IgD-negative memory B cell (primary cell): ENCODE measurements around the gene RASIP1. TPM values are rescaled to one million over a fixed set of nuclear protein-coding genes. Genes with fewer than 3 reads are reported as not detected.
"Not testable (repeated sequence)": the region's sequence is repeated elsewhere in the genome, so short reads cannot be mapped to it uniquely, and the experiment has no call there.

Experiments
- H3K27ac Mint-ChIP-seq, 3 donors: one replicate each; pipeline ENCODE4 v1.8.0; 2020 to 2022; ENCODE audit warnings: mild to moderate bottlenecking in 3 of 3, mixed read lengths in 3 of 3, moderate library complexity in 1 of 3
- H3K27me3 Mint-ChIP-seq: one replicate; pipeline ENCODE4 v1.8.0; 2021; ENCODE audit warnings: mixed read lengths
- H3K36me3 Mint-ChIP-seq: one replicate; pipeline ENCODE4 v1.8.0; 2020; ENCODE audit warnings: mild to moderate bottlenecking, mixed read lengths
- H3K4me1 Mint-ChIP-seq, 3 donors: one replicate each; pipeline ENCODE4 v1.8.0; 2020 to 2022; ENCODE audit warnings: mixed read lengths in 3 of 3, mild to moderate bottlenecking in 1 of 3
- H3K4me3 Mint-ChIP-seq, 4 donors: one replicate each; pipeline ENCODE4 v1.8.0; 2020 to 2022; ENCODE audit warnings: mild to moderate bottlenecking in 4 of 4, mixed read lengths in 4 of 4, moderate library complexity in 3 of 4
- H3K9me3 Mint-ChIP-seq, 3 donors: one replicate each; pipeline ENCODE4 v1.8.0; 2020 to 2021; ENCODE audit warnings: mixed read lengths in 3 of 3, mild to moderate bottlenecking in 1 of 3
- polyA plus RNA-seq: library from polyadenylated mRNA; unstranded; fragments of 300-500 nt; fragmentation: Illumina TruSeq; gene quantifications from one replicate; pipeline ENCODE4 v1.2.3, GENCODE V29; 2021

RASIP1 gene
- polyA plus RNA-seq, 1 donor from 2014 or later, result 0.26 TPM

DNA sequence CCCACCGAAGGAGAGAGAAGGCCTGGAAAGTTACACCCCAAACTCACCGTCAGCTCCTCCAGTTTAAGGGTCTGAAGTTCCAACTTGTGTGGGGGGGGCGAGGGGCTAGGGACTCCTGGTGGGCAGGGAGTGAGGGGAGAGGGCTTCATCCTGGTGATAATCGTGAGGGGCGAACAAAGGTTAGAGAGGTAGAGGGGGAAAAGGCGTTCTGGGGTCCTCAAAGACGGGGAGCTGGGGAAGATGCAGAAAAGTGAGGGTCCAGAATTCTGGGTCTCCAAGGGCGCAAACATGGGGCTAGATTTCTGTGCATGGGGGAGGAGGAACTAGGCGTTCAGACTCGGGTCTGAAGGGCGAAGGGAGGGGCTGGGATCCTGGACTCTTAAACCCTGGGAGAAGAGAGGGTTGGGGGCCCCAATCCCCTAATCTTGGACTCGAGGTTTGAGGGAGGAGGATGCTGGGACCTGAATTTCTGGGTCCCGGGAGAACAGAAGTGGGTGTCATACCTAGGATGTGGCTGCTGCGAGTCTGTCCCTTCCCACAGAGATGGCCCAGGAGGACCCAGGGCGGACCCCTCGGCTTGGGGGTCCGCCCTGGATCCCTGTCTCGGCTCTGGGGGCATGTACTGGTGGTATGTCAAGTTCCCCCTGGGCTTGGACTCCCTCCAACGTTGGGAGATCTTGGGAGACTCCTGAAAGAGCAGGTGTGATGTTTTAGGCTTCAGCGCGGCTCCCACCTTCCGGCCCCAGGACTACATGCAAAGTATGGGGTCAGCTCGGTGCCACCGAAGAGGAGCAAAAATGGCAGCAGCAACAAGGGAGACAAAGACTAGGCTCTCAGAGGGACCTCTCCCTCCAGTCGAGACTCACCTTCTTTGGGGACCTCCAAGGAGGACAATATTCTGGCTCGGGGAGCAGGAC lies 25.4 kb downstream of the RASIP1 start:
- Mint-ChIP-seq H3K9me3 (peaks cover 0 to 2% (median 0%) of the 10 kb centered on the region in 3 donors), H3K27me3 (no peaks in the 10 kb centered on the region), H3K36me3 (peaks cover 1% of the 10 kb centered on the region), H3K4me3 (peak overlapping the region; percentile 84 to 94 (median 87)), H3K4me1 (peaks cover 5 to 15% (median 7%) of the 10 kb centered on the region in 3 donors), H3K27ac (peak overlapping the region in 2 of 3 donors; percentile 26 to 53)

DNA sequence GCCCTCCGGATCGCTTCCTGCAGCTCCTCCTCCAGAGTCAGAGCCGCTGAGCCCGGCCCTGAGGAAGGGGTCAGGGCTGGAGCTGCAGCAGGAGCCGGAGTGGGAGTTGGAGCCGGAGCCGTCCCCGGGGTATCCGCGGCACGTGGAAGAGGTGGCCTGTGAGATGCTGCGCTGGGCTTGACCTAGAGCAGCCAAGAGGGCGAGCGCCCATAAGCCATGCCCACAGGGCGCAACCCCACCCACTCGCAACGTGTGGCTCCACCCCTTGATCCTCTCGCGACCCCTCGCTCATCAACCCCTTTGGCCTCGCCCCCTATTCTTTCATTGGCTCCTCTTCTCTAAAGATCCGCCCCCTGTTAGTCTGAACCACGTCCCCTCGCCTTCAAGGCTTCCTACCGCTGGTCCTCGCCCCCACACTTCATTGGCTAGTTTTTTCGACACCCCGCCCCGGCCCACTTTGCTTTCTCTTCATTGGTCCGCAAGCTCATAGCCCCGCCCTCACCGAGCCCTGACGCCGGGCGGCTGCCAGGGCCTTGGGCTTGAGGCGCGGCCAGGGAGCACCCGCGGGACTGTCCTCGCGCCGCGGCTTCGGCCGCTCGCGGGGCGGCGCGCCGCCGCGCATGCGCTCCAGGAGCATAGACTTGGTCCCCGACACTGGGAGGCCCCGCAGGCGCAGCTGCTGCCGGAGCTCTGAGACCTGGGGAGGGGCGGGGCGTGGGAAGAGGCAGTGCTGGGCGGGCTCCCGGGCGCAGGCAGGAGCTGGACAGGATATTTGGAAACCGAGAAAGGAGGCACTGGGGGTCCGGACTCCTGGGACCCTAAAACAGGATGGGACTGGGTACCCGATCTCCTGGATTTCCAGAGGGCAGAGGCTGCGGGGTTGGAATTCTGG lies 26.3 kb downstream of the RASIP1 start:
- Mint-ChIP-seq H3K4me3 (peak overlapping the region; percentile 81 to 94 (median 87)), H3K9me3 (peaks cover 0 to 2% (median 0%) of the 10 kb centered on the region in 3 donors)

DNA sequence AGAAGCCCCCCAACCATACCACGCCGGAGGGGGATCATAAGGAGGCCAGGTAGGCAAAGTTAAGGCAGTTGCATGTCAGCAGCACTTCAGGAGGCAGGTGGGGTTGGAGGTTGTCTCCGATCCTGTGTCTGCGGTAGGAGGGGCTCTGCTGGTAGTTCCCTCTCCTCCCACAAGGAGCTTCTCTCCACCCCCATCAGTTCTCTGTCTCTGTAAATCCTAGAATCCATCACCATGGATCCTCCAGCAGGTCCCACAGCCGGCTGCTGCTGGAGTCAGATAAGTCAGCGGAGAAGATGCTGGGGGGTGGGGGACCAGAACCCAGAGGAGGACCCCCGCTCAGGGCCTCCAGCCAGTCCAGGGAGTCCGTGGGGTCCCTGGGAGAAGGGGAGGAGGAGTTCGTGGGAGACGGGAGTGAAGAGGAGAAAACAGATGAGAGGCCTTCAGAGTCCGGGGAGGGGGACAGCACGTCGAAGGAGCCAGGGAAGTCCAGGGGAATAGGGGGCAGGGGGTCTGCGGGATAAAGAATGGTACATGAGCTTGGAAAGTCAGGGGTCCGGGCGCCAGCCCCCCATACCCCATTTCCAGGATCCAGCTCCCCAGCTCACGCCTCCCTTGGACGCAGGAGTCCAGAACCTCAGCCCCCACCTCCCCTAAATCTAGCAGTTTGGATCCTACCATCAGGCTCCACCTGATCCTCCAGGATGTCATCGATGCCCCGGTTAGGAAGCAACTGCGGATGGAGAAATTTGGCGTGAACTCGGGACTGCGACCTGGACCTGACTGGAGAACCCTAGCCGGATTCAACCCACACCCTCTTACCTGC lies 27.2 kb downstream of the RASIP1 start:
- Mint-ChIP-seq H3K9me3 (peaks cover 0 to 2% (median 0%) of the 10 kb centered on the region in 3 donors), H3K27me3 (no peaks in the 10 kb centered on the region), H3K4me3 (peak overlapping the region; percentile 81 to 94 (median 87)), H3K4me1 (peaks cover 4 to 15% (median 5%) of the 10 kb centered on the region in 3 donors), H3K36me3 (peaks cover 1% of the 10 kb centered on the region), H3K27ac (no peak overlapping the region)

More for the DNA sequence above, 26.3 kb downstream of the RASIP1 start:
- Mint-ChIP-seq H3K4me1 (peaks cover 5 to 15% (median 7%) of the 10 kb centered on the region in 3 donors), H3K27ac (peak overlapping the region; percentile 26 to 88 (median 28)), H3K36me3 (no peaks in the 10 kb centered on the region), H3K27me3 (no peaks in the 10 kb centered on the region)

DNA sequence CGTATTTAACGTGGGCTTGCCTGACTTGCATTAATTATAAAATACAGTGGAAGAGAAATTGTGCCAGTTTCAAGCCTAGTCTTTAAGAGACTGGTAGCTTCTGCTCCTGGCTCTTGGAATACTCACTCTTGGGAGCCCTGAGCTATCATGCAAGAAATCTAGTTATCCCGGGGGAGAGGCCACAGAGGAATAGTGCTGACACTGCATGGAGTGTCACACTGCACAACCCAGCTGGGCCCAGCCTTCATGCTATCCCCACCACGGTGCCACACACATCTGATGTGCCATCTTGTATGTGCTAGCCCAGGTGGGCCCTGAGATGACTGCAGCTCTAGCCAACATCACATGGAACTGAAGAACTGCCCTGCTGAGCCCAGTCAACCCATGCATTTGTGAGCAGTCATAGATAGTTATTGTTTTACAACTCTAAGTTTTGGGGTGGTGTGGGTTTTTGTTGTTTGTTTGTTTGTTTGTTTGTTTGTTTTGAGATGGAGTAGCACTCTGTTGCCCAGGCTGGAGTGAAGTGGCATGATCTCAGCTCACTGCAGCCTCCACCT lies 29.2 kb downstream of the RASIP1 start:
- Mint-ChIP-seq H3K27me3 (no peaks in the 10 kb centered on the region), H3K36me3 (peaks cover 2% of the 10 kb centered on the region), H3K4me3 (peak overlapping the region in 2 of 4 donors; percentile 45 to 69), H3K4me1 (peaks cover 4 to 15% (median 5%) of the 10 kb centered on the region in 3 donors), H3K27ac (no peak overlapping the region), H3K9me3 (peaks cover 0 to 2% (median 0%) of the 10 kb centered on the region in 3 donors)

DNA sequence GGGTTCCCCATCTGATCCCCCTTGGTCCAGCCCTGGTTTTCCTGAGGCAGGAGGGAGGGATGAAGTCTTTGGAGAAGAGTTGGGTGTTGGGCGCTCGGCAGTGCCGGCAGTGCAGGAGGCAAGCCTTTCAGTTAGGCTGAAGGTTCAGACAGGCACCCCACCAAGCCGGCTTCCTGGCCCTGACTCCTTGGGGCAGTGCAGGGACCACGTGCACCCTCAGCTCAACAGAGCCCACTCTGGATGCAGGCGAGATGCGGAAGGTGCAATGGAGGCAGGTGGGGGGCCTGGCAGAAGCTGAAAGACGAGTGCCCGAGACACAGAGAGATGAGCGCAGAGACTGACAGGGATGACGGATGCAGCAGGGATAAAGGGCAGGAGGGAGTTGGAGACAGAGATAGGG lies 31.9 kb downstream of the RASIP1 start:
- H3K36me3 Mint-ChIP-seq, result peaks cover 2% of the 10 kb centered on the region
- peaks cover 0 to 5% (median 0%) of the 10 kb centered on the region in 3 donors for H3K4me1 Mint-ChIP-seq
- H3K9me3 Mint-ChIP-seq, result peaks cover 0 to 2% (median 0%) of the 10 kb centered on the region in 3 donors
- no peak overlapping the region for H3K4me3 Mint-ChIP-seq
- H3K27ac Mint-ChIP-seq, result peak overlapping the region in 1 of 3 donors; percentile 68
- H3K27me3 Mint-ChIP-seq, result no peaks in the 10 kb centered on the region

DNA sequence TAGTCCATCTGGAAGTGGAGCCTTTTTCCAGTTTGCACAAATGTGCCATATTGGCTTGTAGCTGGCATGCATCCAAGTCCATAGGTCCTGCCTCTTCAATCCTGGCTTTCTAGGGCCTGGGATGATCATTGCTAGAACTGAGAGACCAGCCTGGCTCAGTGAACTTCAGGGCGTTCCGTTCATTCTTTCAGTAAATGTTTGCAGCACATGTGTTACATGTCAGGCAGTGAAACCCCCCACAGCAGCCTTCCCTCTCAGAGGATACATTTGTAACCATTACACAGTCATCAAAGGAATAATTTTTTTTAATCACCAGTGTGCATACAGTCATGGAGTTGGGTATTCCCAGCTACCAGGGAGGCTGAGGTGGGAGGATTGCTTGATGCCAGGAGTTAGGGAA lies 35.0 kb downstream of the RASIP1 start:
- Mint-ChIP-seq H3K27ac (no peak overlapping the region), H3K4me1 (no peaks in the 10 kb centered on the region), H3K9me3 (no peaks in the 10 kb centered on the region), H3K36me3 (peaks cover 4% of the 10 kb centered on the region), H3K27me3 (peaks cover 2% of the 10 kb centered on the region), H3K4me3 (no peak overlapping the region)

DNA sequence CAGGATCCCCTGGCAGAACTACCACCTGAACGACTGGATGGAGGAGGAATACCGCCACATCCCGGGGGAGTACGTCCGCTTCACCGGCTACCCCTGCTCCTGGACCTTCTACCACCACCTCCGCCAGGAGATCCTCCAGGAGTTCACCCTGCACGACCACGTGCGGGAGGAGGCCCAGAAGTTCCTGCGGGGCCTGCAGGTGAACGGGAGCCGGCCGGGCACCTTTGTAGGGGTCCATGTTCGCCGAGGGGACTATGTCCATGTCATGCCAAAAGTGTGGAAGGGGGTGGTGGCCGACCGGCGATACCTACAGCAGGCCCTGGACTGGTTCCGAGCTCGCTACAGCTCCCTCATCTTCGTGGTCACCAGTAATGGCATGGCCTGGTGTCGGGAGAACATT lies 37.1 kb downstream of the RASIP1 start:
- Mint-ChIP-seq H3K27ac (no peak overlapping the region), H3K36me3 (peaks cover 6% of the 10 kb centered on the region), H3K4me3 (no peak overlapping the region), H3K9me3 (no peaks in the 10 kb centered on the region), H3K4me1 (no peaks in the 10 kb centered on the region), H3K27me3 (peaks cover 5% of the 10 kb centered on the region)

DNA sequence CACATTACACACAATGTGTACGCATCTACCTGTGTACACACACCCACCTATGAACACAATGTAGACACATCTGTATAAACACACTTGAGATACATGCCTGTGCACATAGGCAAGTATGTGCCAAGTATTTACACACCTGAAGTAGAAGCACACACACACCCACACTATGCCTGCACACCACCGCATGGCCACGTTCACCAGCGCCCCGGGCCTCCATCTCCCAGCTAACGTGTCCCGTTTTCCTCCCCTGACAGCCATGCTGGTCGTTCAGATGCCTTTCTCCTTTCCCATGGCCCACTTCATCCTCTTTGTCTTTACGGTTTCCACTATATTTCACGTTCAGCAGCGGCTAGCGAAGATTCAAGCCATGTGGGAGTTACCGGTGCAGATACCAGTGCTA lies 37.7 kb downstream of the RASIP1 start:
- Mint-ChIP-seq H3K36me3 (peaks cover 4% of the 10 kb centered on the region), H3K27me3 (peaks cover 7% of the 10 kb centered on the region), H3K4me1 (no peaks in the 10 kb centered on the region), H3K27ac (no peak overlapping the region), H3K4me3 (no peak overlapping the region), H3K9me3 (no peaks in the 10 kb centered on the region)

DNA sequence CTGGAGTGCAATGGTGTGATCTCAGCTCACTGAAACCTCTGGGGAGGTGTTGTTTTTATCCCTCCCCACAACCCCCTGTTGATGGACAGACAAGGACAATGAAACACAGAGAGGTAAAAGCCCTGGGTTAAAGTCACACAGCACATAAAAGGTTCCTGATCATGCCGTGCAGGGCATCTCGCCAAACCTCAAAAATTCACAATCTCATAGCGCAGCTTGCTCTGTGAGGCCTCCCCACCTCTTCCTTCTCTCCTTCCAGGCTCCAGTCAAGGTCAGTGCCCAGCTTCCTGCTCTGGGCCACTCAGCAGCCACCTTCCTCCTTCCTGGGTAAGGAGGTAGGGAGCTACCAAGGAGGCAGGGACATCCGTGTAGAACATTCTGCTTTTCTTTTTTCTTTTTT lies 42.4 kb downstream of the RASIP1 start:
- Mint-ChIP-seq H3K4me1 (peaks cover 0 to 5% (median 3%) of the 10 kb centered on the region in 3 donors), H3K36me3 (peaks cover 4% of the 10 kb centered on the region), H3K4me3 (no peak overlapping the region), H3K27me3 (peaks cover 20% of the 10 kb centered on the region), H3K27ac (no peak overlapping the region), H3K9me3 (no peaks in the 10 kb centered on the region)

DNA sequence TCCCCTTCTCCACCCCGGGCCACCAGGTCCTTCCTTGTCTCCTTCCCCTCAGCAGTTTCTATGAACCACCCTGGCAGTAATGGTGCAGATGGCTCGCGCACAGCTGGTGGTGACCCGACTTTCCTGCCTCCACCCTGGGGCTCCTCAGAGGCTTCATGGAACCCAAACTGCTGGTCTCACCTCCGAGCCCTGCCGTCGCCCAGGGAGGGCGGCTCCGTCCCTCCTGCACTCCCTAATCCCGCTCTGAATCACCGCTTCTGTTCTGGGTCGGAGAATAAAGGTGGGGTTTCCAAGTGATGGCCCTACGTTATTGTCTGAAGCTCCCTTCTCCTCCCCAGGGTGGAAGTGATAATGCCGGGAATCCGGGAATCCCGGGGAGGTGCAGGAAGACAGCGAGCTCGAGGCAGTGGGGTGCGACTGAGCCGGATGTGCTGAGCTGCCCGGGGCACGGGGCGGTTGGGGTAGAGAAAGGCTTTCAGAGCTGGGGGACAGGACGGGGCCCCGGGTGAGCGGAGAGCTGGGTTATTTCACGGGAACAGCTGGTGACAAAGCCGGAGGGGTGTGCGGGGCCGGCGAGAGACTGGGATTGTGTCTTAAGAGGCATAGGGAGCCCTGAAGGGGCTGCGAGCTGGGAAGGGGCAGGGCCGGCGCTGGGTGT lies 43.9 kb downstream of the RASIP1 start:
- peak overlapping the region in 3 of 4 donors; percentile 37 to 54 (median 51) for H3K4me3 Mint-ChIP-seq
- no peaks in the 10 kb centered on the region for H3K9me3 Mint-ChIP-seq
- peaks cover 20% of the 10 kb centered on the region for H3K27me3 Mint-ChIP-seq
- H3K36me3 Mint-ChIP-seq, result peaks cover 2% of the 10 kb centered on the region
- peak overlapping the region in 1 of 3 donors; percentile 35 for H3K27ac Mint-ChIP-seq
- peaks cover 0 to 5% (median 3%) of the 10 kb centered on the region in 3 donors for H3K4me1 Mint-ChIP-seq

DNA sequence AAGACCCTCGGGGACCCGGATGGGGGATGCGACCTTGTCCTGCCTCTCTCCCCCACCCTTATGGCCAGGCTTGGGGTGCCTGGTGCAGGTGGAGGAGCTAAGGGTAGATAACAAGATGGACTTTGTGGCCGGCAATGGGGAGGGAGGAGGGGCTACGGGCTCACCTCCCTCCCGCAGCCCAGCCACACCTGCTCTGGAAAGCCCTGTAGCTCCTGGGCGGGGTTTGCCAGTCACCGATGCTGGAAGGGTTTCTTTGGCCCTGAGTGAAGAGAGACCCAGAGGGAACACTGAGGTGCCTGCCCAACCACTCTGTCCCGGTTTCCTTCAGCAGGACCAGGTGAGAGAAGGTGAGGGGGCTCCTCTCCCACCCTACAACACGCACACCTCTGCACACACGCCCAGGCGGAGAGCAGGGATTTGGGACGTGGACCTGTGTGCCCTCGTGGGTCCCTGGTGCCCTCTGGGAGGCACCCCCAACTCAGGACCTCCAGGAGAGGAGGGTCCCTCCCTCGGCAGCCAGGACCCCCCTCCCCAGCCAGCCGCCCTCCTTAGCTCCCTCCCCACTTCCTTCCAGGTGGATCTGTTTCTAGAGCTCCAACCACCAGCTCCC lies 44.6 kb downstream of the RASIP1 start, which contains the start of gene FUT2:
FUT2 (plus strand) TSS at position 229 of the 610 bp plus-strand sequence. CDS start 6,986 bp downstream, outside the sequence.
- peaks cover 0 to 5% (median 3%) of the 10 kb centered on the region in 3 donors for H3K4me1 Mint-ChIP-seq
- peak within 1 kb of the TSS in 1 of 3 donors; percentile 35 for H3K27ac Mint-ChIP-seq
- peaks cover 19% of the 10 kb centered on the region for H3K27me3 Mint-ChIP-seq
- peak within 1 kb of the TSS in 3 of 4 donors; percentile 51 to 55 (median 54) for H3K4me3 Mint-ChIP-seq
- H3K9me3 Mint-ChIP-seq, result no peaks in the 10 kb centered on the region
- peaks cover 2% of the 10 kb centered on the region for H3K36me3 Mint-ChIP-seq

DNA sequence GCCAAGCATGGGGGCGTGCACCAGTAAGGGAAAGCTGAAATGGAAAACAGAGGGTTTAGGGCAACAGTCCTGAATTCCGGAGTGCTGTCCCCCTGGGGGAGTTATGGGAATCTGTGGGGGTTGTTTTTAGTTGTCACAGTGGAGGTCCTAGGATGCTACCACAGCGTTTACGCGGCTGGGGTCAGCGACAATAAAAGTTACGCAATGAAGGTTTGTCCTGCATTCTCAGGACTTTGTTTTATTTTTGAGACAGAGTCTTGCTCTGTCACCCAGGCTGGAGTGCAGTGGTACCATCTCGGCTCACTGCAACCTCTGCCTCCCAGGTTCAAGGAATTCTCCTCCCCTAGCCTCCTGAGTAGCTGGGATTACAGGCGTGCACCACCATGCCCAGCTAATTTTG lies 46.8 kb downstream of the RASIP1 start:
- peaks cover 15% of the 10 kb centered on the region for H3K27me3 Mint-ChIP-seq
- not testable (repeated sequence) for H3K27ac Mint-ChIP-seq, H3K36me3 Mint-ChIP-seq, H3K4me3 Mint-ChIP-seq, H3K9me3 Mint-ChIP-seq, H3K4me1 Mint-ChIP-seq

DNA sequence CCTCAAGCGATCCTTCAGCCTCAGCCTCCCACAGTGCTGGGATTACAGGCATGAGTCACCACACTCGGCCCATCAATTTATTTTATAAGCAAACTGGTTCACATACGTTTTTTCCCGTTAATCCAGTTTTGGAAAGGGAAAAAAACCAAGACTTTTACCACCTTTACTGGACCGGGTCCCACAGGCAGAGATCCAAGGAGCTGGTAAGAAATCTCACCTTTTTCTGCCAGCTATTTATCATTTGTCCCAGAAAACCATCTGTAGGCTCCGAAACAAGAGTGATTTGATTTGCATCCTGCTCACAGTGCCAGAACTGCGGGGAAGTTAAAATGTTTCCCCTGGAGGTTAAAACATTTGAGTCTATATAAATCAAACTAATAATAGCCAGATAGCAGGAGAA lies 51.0 kb downstream of the RASIP1 start:
- H3K4me3 Mint-ChIP-seq, result no peak overlapping the region
- no peaks in the 10 kb centered on the region for H3K27me3 Mint-ChIP-seq
- no peaks in the 10 kb centered on the region for H3K9me3 Mint-ChIP-seq
- H3K4me1 Mint-ChIP-seq, result no peaks in the 10 kb centered on the region
- H3K27ac Mint-ChIP-seq, result no peak overlapping the region
- no peaks in the 10 kb centered on the region for H3K36me3 Mint-ChIP-seq
